CD4-positive, alpha-beta T cell treated with Interleukin-17A for 1 hour (primary cell): ENCODE data around the gene STUB1.

Experiments used
- DNase-seq: peaks from one replicate; pipeline ENCODE4 v3.0.0-alpha.2; 2020

The STUB1 gene

GRCh38 chr16:714558-715476, 34.6 kb downstream of the STUB1 start, which contains the start of gene METRN:
Gene METRN, plus strand, starts transcription at chr16:715118. Its CDS starts 172 bp downstream, at chr16:715290.
- peak; percentile 87 for DNase-seq

GRCh38 chr16:715477-716199, 35.4 kb downstream of the STUB1 start:
- DNase-seq = no peak

GRCh38 chr16:716200-716568, 36.0 kb downstream of the STUB1 start:
- no peak for DNase-seq

GRCh38 chr16:716768-717325, 36.6 kb downstream of the STUB1 start:
- no peak for DNase-seq

GRCh38 chr16:717450-718245, 37.4 kb downstream of the STUB1 start:
- no peak for DNase-seq

- DNase-seq = no peak
Observed at GRCh38 chr16:718389-718788, 38.2 kb downstream of the STUB1 start.

GRCh38 chr16:718922-719321, 38.7 kb downstream of the STUB1 start:
- DNase-seq = no peak

GRCh38 chr16:719815-720446, 39.7 kb downstream of the STUB1 start:
- no peak for DNase-seq

- DNase-seq = peak; percentile 43
Observed at GRCh38 chr16:720447-720989, 40.3 kb downstream of the STUB1 start.

GRCh38 chr16:720990-721764, 41.0 kb downstream of the STUB1 start, which contains the start of gene ANTKMT:
Gene ANTKMT, plus strand, starts transcription at chr16:721146. Its CDS starts 129 bp downstream, at chr16:721275.
- DNase-seq = peak; percentile 82

GRCh38 chr16:721765-722540, 41.7 kb downstream of the STUB1 start:
- peak; percentile 45 for DNase-seq

- no peak for DNase-seq
Observed at GRCh38 chr16:722835-723633, 42.8 kb downstream of the STUB1 start.

- no peak for DNase-seq
Observed at GRCh38 chr16:723695-724094, 43.5 kb downstream of the STUB1 start.

GRCh38 chr16:724188-725040, 44.2 kb downstream of the STUB1 start:
- DNase-seq = no peak

GRCh38 chr16:725041-725376, 44.8 kb downstream of the STUB1 start:
- DNase-seq = no peak

GRCh38 chr16:725463-726187, 45.4 kb downstream of the STUB1 start:
- DNase-seq = no peak

- DNase-seq = no peak
Observed at GRCh38 chr16:726188-726437, 45.9 kb downstream of the STUB1 start.
